Endodermal cell (in vitro differentiated cells): Measurements from ENCODE around the gene XRN1. TPM values are rescaled to one million over a fixed set of nuclear protein-coding genes. Genes with fewer than 3 reads are reported as not detected.

Experiments
- DNase-seq: peaks from one replicate; pipeline ENCODE4 v3.0.0-alpha.2; 2017
- H3K27ac ChIP-seq: 2 replicates; pipeline ENCODE4 v1.5.1; 2013; ENCODE audit warnings: mild to moderate bottlenecking, low read depth, low read length, moderate library complexity
- H3K27me3 ChIP-seq: 2 replicates; pipeline ENCODE4 v1.6.1; 2013; ENCODE audit warnings: mild to moderate bottlenecking, low read length, moderate library complexity; ENCODE audit not compliant: insufficient read depth, control insufficient read depth, poor library complexity, severe bottlenecking
- H3K36me3 ChIP-seq: 2 replicates; pipeline ENCODE4 v1.7.0; 2013; ENCODE audit warnings: mild to moderate bottlenecking, low read length, moderate library complexity; ENCODE audit not compliant: control insufficient read depth, insufficient read depth
- H3K4me1 ChIP-seq: one replicate; pipeline ENCODE4 v1.7.0; 2013; ENCODE audit warnings: low read length; ENCODE audit not compliant: control insufficient read depth, insufficient read depth
- H3K4me3 ChIP-seq: 2 replicates; pipeline ENCODE4 v1.5.1; 2013; ENCODE audit warnings: mild to moderate bottlenecking, low read length, moderate library complexity
- H3K9ac ChIP-seq: 2 replicates; pipeline ENCODE4 v1.6.1; 2013; ENCODE audit warnings: mild to moderate bottlenecking, low read length, moderate library complexity; ENCODE audit not compliant: poor library complexity, severe bottlenecking; ENCODE audit errors: extremely low read depth
- H3K9me3 ChIP-seq: 2 replicates; pipeline ENCODE4 v1.6.1; 2013; ENCODE audit warnings: mild to moderate bottlenecking, low read length, moderate library complexity; ENCODE audit not compliant: control insufficient read depth
- H3K27ac Mint-ChIP-seq: 2 replicates; pipeline ENCODE4 v1.8.0; 2020; ENCODE audit warnings: mixed read lengths
- H3K27me3 Mint-ChIP-seq: 2 replicates; pipeline ENCODE4 v1.8.0; 2021; ENCODE audit warnings: mild to moderate bottlenecking, mixed read lengths; ENCODE audit not compliant: insufficient read depth
- H3K36me3 Mint-ChIP-seq: 2 replicates; pipeline ENCODE4 v1.8.0; 2020; ENCODE audit warnings: low read depth, mixed read lengths
- H3K4me1 Mint-ChIP-seq: 2 replicates; pipeline ENCODE4 v1.8.0; 2020; ENCODE audit warnings: mixed read lengths
- H3K4me3 Mint-ChIP-seq: 2 replicates; pipeline ENCODE4 v1.8.0; 2020; ENCODE audit warnings: mild to moderate bottlenecking, moderate library complexity, mixed read lengths
- H3K9me3 Mint-ChIP-seq: 2 replicates; pipeline ENCODE4 v1.8.0; 2020; ENCODE audit warnings: mild to moderate bottlenecking, mixed read lengths
- CTCF ChIP-seq: fragments of 200-600 bp; sonication (generic); conservative IDR thresholded peaks from 2 replicates; pipeline ENCODE4 v1.5.0; 2021; ENCODE audit warnings: antibody characterized with exemption, mild to moderate bottlenecking
- WGBS, 2 experiments: methylation state at CpG; one replicate each; pipeline versions ENCODE4 v1.1.5 to v1.1.7; 2013; ENCODE audit warnings: missing lambda C conversion rate in 2 of 2, mixed read lengths in 1 of 2; ENCODE audit not compliant: insufficient coverage in 1 of 2, insufficient read length in 1 of 2; 5-methylcytosine and 5-hydroxymethylcytosine counted together
- total RNA-seq, 2 donors: library from RNA; stranded (reverse); fragmentation: NEBNext Ultra II Directional in 1 of 2; extraction: Animal tissue kit (Norgen Biotek cat#: 25700) in 1 of 2; gene quantifications; 2 replicates in 1 of 2; 3 replicates in 1 of 2; pipeline ENCODE4 v1.2.1, GENCODE V29; 2021

XRN1 gene
- total RNA-seq, 2 donors from 2014 or later = 27.6 to 29.3 TPM

- Histone ChIP-seq H3K4me3 (no peak overlapping the region), H3K9me3 (no peaks in the 10 kb centered on the region), H3K4me1 (no peaks in the 10 kb centered on the region), H3K36me3 (no peaks in the 10 kb centered on the region), H3K27me3 (no peaks in the 10 kb centered on the region), H3K9ac (no peak overlapping the region), H3K27ac (no peak overlapping the region)
- no peak overlapping the region for H3K4me3 Mint-ChIP-seq
- H3K9me3 Mint-ChIP-seq = peaks cover 2% of the 10 kb centered on the region
- no peak for TF ChIP-seq CTCF
- no peak for DNase-seq
- no peaks in the 10 kb centered on the region for H3K4me1 Mint-ChIP-seq
- H3K27ac Mint-ChIP-seq = no peak overlapping the region
- no CpG with 5 or more reads among the region's 1 CpG for WGBS, 2 experiments
- H3K27me3 Mint-ChIP-seq = peaks cover 21% of the 10 kb centered on the region
- no peaks in the 10 kb centered on the region for H3K36me3 Mint-ChIP-seq
Observed at GRCh38 chr3:142269767-142270166, 178.1 kb downstream of the XRN1 start.

GRCh38 chr3:142268426-142268825, 179.4 kb downstream of the XRN1 start:
- no peak overlapping the region for H3K27ac Mint-ChIP-seq
- Histone ChIP-seq H3K4me3 (no peak overlapping the region), H3K36me3 (no peaks in the 10 kb centered on the region), H3K9ac (no peak overlapping the region), H3K27me3 (no peaks in the 10 kb centered on the region), H3K9me3 (no peaks in the 10 kb centered on the region), H3K27ac (no peak overlapping the region), H3K4me1 (no peaks in the 10 kb centered on the region)
- H3K36me3 Mint-ChIP-seq = no peaks in the 10 kb centered on the region
- no peak for DNase-seq
- no peaks in the 10 kb centered on the region for H3K4me1 Mint-ChIP-seq
- H3K4me3 Mint-ChIP-seq = no peak overlapping the region
- peaks cover 19% of the 10 kb centered on the region for H3K27me3 Mint-ChIP-seq
- WGBS, 2 experiments = 78 to 88% methylated on average over 3 to 4 of the region's 4 CpGs
- no peak for TF ChIP-seq CTCF
- peaks cover 4% of the 10 kb centered on the region for H3K9me3 Mint-ChIP-seq

- 94% methylated on average over 2 of the region's 2 CpGs; no CpG with 5 or more reads in 1 of the 2 experiments for WGBS, 2 experiments
- no peaks in the 10 kb centered on the region for H3K4me1 Mint-ChIP-seq
- no peaks in the 10 kb centered on the region for H3K9me3 ChIP-seq
Observed at GRCh38 chr3:142267269-142267668, 180.6 kb downstream of the XRN1 start.

More at GRCh38 chr3:142267269-142267668, 180.6 kb downstream of the XRN1 start:
- no peaks in the 10 kb centered on the region for H3K4me1 ChIP-seq
- no peak overlapping the region for H3K27ac Mint-ChIP-seq
- no peaks in the 10 kb centered on the region for H3K36me3 ChIP-seq
- H3K4me3 Mint-ChIP-seq = no peak overlapping the region
- H3K27me3 Mint-ChIP-seq = peaks cover 20% of the 10 kb centered on the region
- no peak for DNase-seq
- no peak overlapping the region for H3K9ac ChIP-seq
- H3K27ac ChIP-seq = no peak overlapping the region
- H3K27me3 ChIP-seq = no peaks in the 10 kb centered on the region
- peaks cover 4% of the 10 kb centered on the region for H3K9me3 Mint-ChIP-seq
- no peak for TF ChIP-seq CTCF
- no peak overlapping the region for H3K4me3 ChIP-seq
- H3K36me3 Mint-ChIP-seq = no peaks in the 10 kb centered on the region
